Astrocyte (in vitro differentiated cells and primary cell): Measurements from ENCODE around the gene EDN2. TPM values are rescaled to one million over a fixed set of nuclear protein-coding genes. Genes with fewer than 3 reads are reported as not detected.
A peak's percentile ranks its signal among the peaks of the same experiment; 100 is the strongest.

ENCODE experiments used
- DNase-seq: peaks from one replicate; pipeline ENCODE4 v3.0.0-alpha.2; 2010; ENCODE audit warnings: low read depth
- FAIRE-seq: peaks from 2 replicates; lab custom pipeline; 2011; peaks lifted over from hg19 to GRCh38; lab: Jason Lieb, UNC
- H2AFZ ChIP-seq: 2 replicates; pipeline ENCODE4 v1.6.0; 2012; ENCODE audit warnings: low read depth, low read length, inconsistent platforms
- H3K27ac ChIP-seq: 2 replicates; pipeline ENCODE4 v1.5.1; 2011; ENCODE audit warnings: low read depth, low read length, inconsistent platforms
- H3K27me3 ChIP-seq: 2 replicates; pipeline ENCODE4 v1.6.0; 2011; ENCODE audit warnings: low read length, inconsistent platforms; ENCODE audit not compliant: insufficient read depth
- H3K36me3 ChIP-seq: 2 replicates; pipeline ENCODE4 v1.5.1; 2011; ENCODE audit warnings: low read length, inconsistent platforms; ENCODE audit not compliant: insufficient read depth
- H3K4me1 ChIP-seq: 2 replicates; pipeline ENCODE4 v1.5.1; 2011; ENCODE audit warnings: low read length, inconsistent platforms; ENCODE audit not compliant: insufficient read depth
- H3K4me2 ChIP-seq: 2 replicates; pipeline ENCODE4 v1.6.0; 2012; ENCODE audit warnings: low read length, inconsistent platforms
- H3K4me3 ChIP-seq: 2 replicates; pipeline ENCODE4 v1.5.1; 2011; ENCODE audit warnings: low read depth, mild to moderate bottlenecking, low read length, inconsistent platforms; ENCODE audit not compliant: insufficient read depth
- H3K79me2 ChIP-seq: 2 replicates; pipeline ENCODE4 v1.6.0; 2012; ENCODE audit warnings: mild to moderate bottlenecking, low read length, inconsistent platforms; ENCODE audit not compliant: insufficient read depth
- H3K9ac ChIP-seq: 2 replicates; pipeline ENCODE4 v1.6.0; 2012; ENCODE audit warnings: mild to moderate bottlenecking, low read length, inconsistent platforms
- H3K9me3 ChIP-seq: 2 replicates; pipeline ENCODE4 v1.5.1; 2012; ENCODE audit warnings: low read depth, mild to moderate bottlenecking, low read length, inconsistent platforms; ENCODE audit not compliant: insufficient read depth
- H4K20me1 ChIP-seq: 2 replicates; pipeline ENCODE4 v1.6.0; 2012; ENCODE audit warnings: low read length, inconsistent platforms; ENCODE audit not compliant: insufficient read depth
- H3K27ac Mint-ChIP-seq: one replicate; pipeline ENCODE4 v1.8.0; 2021; ENCODE audit warnings: mild to moderate bottlenecking, mixed read lengths; ENCODE audit not compliant: unreplicated experiment
- H3K27me3 Mint-ChIP-seq: one replicate; pipeline ENCODE4 v1.8.0; 2021; ENCODE audit warnings: low read depth, mixed read lengths; ENCODE audit not compliant: unreplicated experiment
- H3K36me3 Mint-ChIP-seq: one replicate; pipeline ENCODE4 v1.8.0; 2021; ENCODE audit warnings: low read depth, mixed read lengths; ENCODE audit not compliant: unreplicated experiment
- H3K4me1 Mint-ChIP-seq: one replicate; pipeline ENCODE4 v1.8.0; 2021; ENCODE audit warnings: low read depth, mixed read lengths; ENCODE audit not compliant: unreplicated experiment
- H3K4me3 Mint-ChIP-seq: one replicate; pipeline ENCODE4 v1.8.0; 2021; ENCODE audit warnings: mild to moderate bottlenecking, moderate library complexity, mixed read lengths; ENCODE audit not compliant: unreplicated experiment
- H3K9me3 Mint-ChIP-seq: one replicate; pipeline ENCODE4 v1.8.0; 2021; ENCODE audit warnings: mild to moderate bottlenecking, mixed read lengths; ENCODE audit not compliant: unreplicated experiment
- EZH2 ChIP-seq: IDR thresholded peaks from 2 replicates; pipeline ENCODE4 v1.6.1; 2012; ENCODE audit warnings: mild to moderate bottlenecking, low read length, inconsistent platforms; ENCODE audit not compliant: insufficient read depth
- total RNA-seq: library from RNA; stranded (reverse); gene quantifications from 2 replicates; pipeline ENCODE4 v1.2.1, GENCODE V29; 2021
- TF ChIP-seq, protein P1 (sequence below): IDR thresholded peaks from 2 replicates; pipeline ENCODE4 v1.5.1; 2011; ENCODE audit warnings: low read depth, mild to moderate bottlenecking, inconsistent platforms, low read length, moderate library complexity; ENCODE audit not compliant: insufficient read depth

EDN2 gene
- total RNA-seq, 1 donor from 2014 or later: 0.45 TPM

DNA sequence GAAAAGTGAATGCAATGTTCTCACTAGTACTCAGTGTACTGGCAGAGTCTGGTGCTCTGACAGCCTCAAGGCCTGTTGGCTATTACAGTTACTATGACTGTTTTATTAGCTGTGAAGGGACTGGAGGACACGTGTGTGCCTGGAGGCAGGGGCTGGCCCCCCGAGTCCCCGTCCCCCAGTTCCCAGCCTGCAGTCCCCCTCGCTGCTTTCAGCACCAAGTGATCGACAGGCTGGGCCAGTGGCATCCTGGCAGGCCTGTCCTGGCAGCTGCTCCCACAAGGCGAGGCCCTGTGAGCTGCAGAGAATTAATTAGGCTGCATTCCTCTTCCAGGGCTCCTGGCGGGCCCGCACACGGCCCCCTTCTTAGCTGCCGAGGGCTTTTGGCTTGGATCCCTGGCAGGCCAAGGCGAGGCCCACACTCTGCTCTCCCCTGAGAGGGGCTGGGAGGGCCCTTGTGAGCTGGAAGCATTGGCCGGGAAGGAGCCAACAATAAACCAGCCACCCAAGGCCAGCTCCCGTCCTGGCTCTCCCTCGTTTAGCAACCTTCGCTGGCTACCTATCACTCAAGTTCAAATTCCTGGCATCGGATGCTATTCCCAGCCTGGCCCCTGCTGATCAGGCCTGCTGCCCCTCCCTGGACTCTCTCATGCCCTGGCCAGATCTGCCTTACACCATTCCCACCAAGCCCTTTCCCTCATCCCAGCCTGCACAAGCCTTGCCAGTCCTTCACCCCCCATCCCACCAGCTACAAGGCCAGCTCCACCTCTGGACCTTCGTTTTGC lies 9.8 kb downstream of the EDN2 start:
- TF ChIP-seq, protein P1, sequence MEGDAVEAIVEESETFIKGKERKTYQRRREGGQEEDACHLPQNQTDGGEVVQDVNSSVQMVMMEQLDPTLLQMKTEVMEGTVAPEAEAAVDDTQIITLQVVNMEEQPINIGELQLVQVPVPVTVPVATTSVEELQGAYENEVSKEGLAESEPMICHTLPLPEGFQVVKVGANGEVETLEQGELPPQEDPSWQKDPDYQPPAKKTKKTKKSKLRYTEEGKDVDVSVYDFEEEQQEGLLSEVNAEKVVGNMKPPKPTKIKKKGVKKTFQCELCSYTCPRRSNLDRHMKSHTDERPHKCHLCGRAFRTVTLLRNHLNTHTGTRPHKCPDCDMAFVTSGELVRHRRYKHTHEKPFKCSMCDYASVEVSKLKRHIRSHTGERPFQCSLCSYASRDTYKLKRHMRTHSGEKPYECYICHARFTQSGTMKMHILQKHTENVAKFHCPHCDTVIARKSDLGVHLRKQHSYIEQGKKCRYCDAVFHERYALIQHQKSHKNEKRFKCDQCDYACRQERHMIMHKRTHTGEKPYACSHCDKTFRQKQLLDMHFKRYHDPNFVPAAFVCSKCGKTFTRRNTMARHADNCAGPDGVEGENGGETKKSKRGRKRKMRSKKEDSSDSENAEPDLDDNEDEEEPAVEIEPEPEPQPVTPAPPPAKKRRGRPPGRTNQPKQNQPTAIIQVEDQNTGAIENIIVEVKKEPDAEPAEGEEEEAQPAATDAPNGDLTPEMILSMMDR: no peak
- TF ChIP-seq EZH2: no peak
- Mint-ChIP-seq H3K4me3 (no peak overlapping the region), H3K4me1 (peaks cover 10% of the 10 kb centered on the region), H3K9me3 (peaks cover 2% of the 10 kb centered on the region), H3K36me3 (no peaks in the 10 kb centered on the region), H3K27me3 (peaks cover 27% of the 10 kb centered on the region), H3K27ac (no peak overlapping the region)
- H3K27ac ChIP-seq: no peak overlapping the region
- no peaks in the 10 kb centered on the region for H3K36me3 ChIP-seq
- DNase-seq: no peak
- H3K9me3 ChIP-seq: no peaks in the 10 kb centered on the region
- FAIRE-seq: no peak
- no peaks in the 10 kb centered on the region for H3K79me2 ChIP-seq
- peaks cover 17% of the 10 kb centered on the region for H3K4me1 ChIP-seq
- peaks cover 4% of the 10 kb centered on the region for H3K27me3 ChIP-seq
- H3K4me3 ChIP-seq: no peak overlapping the region
- H4K20me1 ChIP-seq: no peaks in the 10 kb centered on the region
- H2AFZ ChIP-seq: peak overlapping the region; percentile 13
- H3K9ac ChIP-seq: no peak overlapping the region
- H3K4me2 ChIP-seq: no peak overlapping the region

DNA sequence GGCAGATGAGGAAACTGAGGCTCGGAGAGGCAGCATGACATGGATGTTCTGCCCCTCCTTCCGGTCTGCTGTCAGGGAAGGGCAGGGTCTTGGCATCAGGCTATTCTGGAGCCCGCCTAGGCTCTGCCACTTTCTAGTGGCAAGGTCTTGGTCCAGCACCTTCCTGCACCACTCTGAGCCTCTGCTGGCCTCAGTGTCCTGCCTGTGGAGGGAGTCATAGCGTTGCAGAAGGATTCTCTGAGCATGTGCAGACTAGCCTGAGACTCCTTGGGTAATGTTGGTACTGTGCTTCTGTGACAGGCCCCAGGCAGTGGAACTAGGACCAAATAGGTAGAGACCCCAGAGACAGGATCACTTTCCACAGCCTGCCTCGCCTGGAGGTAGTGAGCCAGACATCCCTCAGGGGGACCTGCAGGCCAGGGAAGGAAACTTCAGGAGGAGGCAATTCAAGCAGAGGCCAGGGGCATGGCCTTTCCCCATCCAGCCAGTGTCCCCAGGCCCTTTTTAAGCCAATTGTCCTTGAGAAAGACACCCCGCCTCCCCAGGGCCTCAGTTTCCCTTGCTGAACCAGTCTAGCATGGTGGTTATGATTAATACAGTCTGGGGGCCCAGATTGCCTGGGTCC lies 10.6 kb downstream of the EDN2 start:
- Mint-ChIP-seq H3K27ac (no peak overlapping the region), H3K27me3 (peaks cover 27% of the 10 kb centered on the region), H3K4me1 (peaks cover 10% of the 10 kb centered on the region), H3K4me3 (no peak overlapping the region), H3K9me3 (peaks cover 2% of the 10 kb centered on the region), H3K36me3 (no peaks in the 10 kb centered on the region)
- Histone ChIP-seq H3K4me1 (peaks cover 17% of the 10 kb centered on the region), H3K4me2 (no peak overlapping the region), H3K79me2 (no peaks in the 10 kb centered on the region), H3K27ac (no peak overlapping the region), H3K27me3 (peaks cover 4% of the 10 kb centered on the region), H3K4me3 (no peak overlapping the region), H4K20me1 (no peaks in the 10 kb centered on the region), H3K9ac (no peak overlapping the region), H2AFZ (no peak overlapping the region), H3K9me3 (no peaks in the 10 kb centered on the region), H3K36me3 (no peaks in the 10 kb centered on the region)
- no peak for TF ChIP-seq EZH2
- TF ChIP-seq, protein P1: no peak
- no peak for FAIRE-seq
- no peak for DNase-seq

DNA sequence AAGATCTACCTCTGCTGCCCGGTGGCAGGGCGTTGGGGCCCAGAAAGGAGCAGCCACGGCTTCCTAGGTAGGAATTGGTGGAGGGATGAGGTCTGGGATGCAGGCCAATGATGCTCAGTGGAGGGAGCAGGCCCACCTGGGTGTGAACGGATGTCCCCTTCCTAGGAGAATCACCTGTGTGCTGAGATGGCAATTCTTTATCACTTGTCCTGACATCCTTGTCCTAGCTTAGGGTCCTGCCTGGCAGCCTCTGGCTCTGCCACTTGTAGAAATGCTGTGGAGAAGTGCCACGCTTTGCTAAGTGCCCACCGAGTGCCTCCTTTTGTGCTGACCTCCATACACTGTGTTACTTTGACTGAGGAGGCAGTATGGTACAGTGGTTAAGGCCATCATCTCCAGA lies 12.8 kb downstream of the EDN2 start:
- H2AFZ ChIP-seq: no peak overlapping the region

More for the DNA sequence above, 12.8 kb downstream of the EDN2 start:
- FAIRE-seq: no peak
- Mint-ChIP-seq H3K27ac (no peak overlapping the region), H3K36me3 (no peaks in the 10 kb centered on the region), H3K27me3 (peaks cover 33% of the 10 kb centered on the region), H3K4me1 (peaks cover 8% of the 10 kb centered on the region), H3K4me3 (no peak overlapping the region), H3K9me3 (peaks cover 2% of the 10 kb centered on the region)
- Histone ChIP-seq H3K36me3 (no peaks in the 10 kb centered on the region), H3K27ac (no peak overlapping the region), H3K9ac (no peak overlapping the region), H3K4me3 (no peak overlapping the region), H3K4me2 (no peak overlapping the region), H3K27me3 (peaks cover 4% of the 10 kb centered on the region), H3K4me1 (peaks cover 12% of the 10 kb centered on the region), H3K79me2 (no peaks in the 10 kb centered on the region), H3K9me3 (no peaks in the 10 kb centered on the region), H4K20me1 (no peaks in the 10 kb centered on the region)
- no peak for TF ChIP-seq EZH2
- TF ChIP-seq, protein P1: no peak
- no peak for DNase-seq
